ENCODE results near the gene SH3TC1.

GRCh38 chr4:8257854-8258253, 58.8 kb downstream of the SH3TC1 start:
- TF ChIP-seq CTCF (IDR thresholded peaks at IDR 0.05) = no peak
- TF ChIP-seq POLR2A (IDR thresholded peaks at IDR 0.05) = no peak

Measured in vagina (tissue), 2 donors.